IMR-90 (cell line): ENCODE data around the gene PLA2G4A. TPM values are rescaled to one million over a fixed set of nuclear protein-coding genes. Genes with fewer than 3 reads are reported as not detected.

Experiments
- ATAC-seq: fragments of 200-7000 bp; cut with Tn5 transposase; 2 replicates; pipeline ENCODE4 v1.9.1; 2020; ENCODE audit warnings: low read depth, mild to moderate bottlenecking, moderate library complexity
- BruUV-seq: library from RNA; stranded (reverse); fragments of 400-500 nt; replicated peaks from 2 replicates; lab custom pipeline; 2021; lab: Mats Ljungman, UMichigan
- CTCF ChIA-PET: fragments of 300-600 bp; formaldehyde crosslinking; extraction: SDS; loops from one replicate; lab custom pipeline; 2021; ENCODE audit warnings: antibody characterized with exemption; lab: Yijun Ruan, JAX
- POLR2A ChIA-PET: fragments of 300-600 bp; sonication (Branson Sonifier 250); formaldehyde crosslinking; loops from one replicate; lab custom pipeline; 2022; ENCODE audit warnings: antibody characterized with exemption; ENCODE audit not compliant: unreplicated experiment; lab: Charles Lee
- DNase-seq: peaks from one replicate; pipeline ENCODE4 v3.0.0; 2013
- H2AFZ ChIP-seq: replicated peaks from 2 replicates; pipeline ENCODE3; 2013; ENCODE audit warnings: low read length, mild to moderate bottlenecking; ENCODE audit not compliant: poor library complexity
- H2AK5ac ChIP-seq: 2 replicates; pipeline ENCODE4 v1.6.1; 2013; ENCODE audit warnings: low read depth, low read length, inconsistent platforms
- H2AK9ac ChIP-seq: replicated peaks from 2 replicates; pipeline ENCODE3; 2013; ENCODE audit warnings: mild to moderate bottlenecking, low read depth, low read length, moderate library complexity; ENCODE audit not compliant: poor library complexity
- H2BK120ac ChIP-seq: 2 replicates; pipeline ENCODE4 v1.6.1; 2013; ENCODE audit warnings: low read depth, low read length, inconsistent platforms
- H2BK15ac ChIP-seq: 3 replicates; pipeline ENCODE4 v1.6.1; 2013; ENCODE audit warnings: low read depth, low read length, inconsistent platforms
- H2BK20ac ChIP-seq: 2 replicates; pipeline ENCODE4 v1.6.1; 2013; ENCODE audit warnings: low read depth, mild to moderate bottlenecking, inconsistent platforms, low read length, moderate library complexity
- H2BK5ac ChIP-seq: 2 replicates; pipeline ENCODE4 v1.6.1; 2013; ENCODE audit warnings: mild to moderate bottlenecking, low read depth, low read length, inconsistent platforms; ENCODE audit not compliant: poor library complexity, severe bottlenecking
- H3K14ac ChIP-seq: replicated peaks from 2 replicates; pipeline ENCODE4 v1.6.1; 2013; ENCODE audit warnings: low read depth, low read length, inconsistent platforms
- H3K18ac ChIP-seq: 2 replicates; pipeline ENCODE4 v1.6.1; 2013; ENCODE audit warnings: low read depth, low read length, control low read depth
- H3K23ac ChIP-seq: 2 replicates; pipeline ENCODE4 v1.6.1; 2013; ENCODE audit warnings: low read depth, low read length, inconsistent platforms
- H3K27ac ChIP-seq: 2 replicates; pipeline ENCODE4 v1.5.1; 2013; ENCODE audit warnings: mild to moderate bottlenecking, control low read depth, low read length; ENCODE audit not compliant: insufficient read depth
- H3K27me3 ChIP-seq: 2 replicates; pipeline ENCODE4 v1.6.1; 2013; ENCODE audit warnings: low read length; ENCODE audit not compliant: control insufficient read depth, insufficient read depth
- H3K36me3 ChIP-seq: 2 replicates; pipeline ENCODE4 v1.6.1; 2013; ENCODE audit warnings: low read length, mixed read lengths; ENCODE audit not compliant: control insufficient read depth, insufficient read depth
- H3K4ac ChIP-seq: 2 replicates; pipeline ENCODE4 v1.6.1; 2013; ENCODE audit warnings: low read depth, low read length, inconsistent platforms
- H3K4me1 ChIP-seq: 2 replicates; pipeline ENCODE4 v1.6.1; 2013; ENCODE audit warnings: low read length, mixed read lengths; ENCODE audit not compliant: control insufficient read depth, insufficient read depth
- H3K4me2 ChIP-seq: 2 replicates; pipeline ENCODE4 v1.6.1; 2013; ENCODE audit warnings: low read depth, mild to moderate bottlenecking, control low read depth, low read length, moderate library complexity
- H3K4me3 ChIP-seq: 2 replicates; pipeline ENCODE4 v1.5.1; 2013; ENCODE audit warnings: low read depth, mild to moderate bottlenecking, control low read depth, low read length, moderate library complexity; ENCODE audit not compliant: insufficient read depth
- H3K56ac ChIP-seq: 2 replicates; pipeline ENCODE4 v1.6.1; 2013; ENCODE audit warnings: low read length, inconsistent platforms; ENCODE audit not compliant: insufficient read depth; ENCODE audit errors: extremely low read depth
- H3K79me1 ChIP-seq, 2 experiments: 2 replicates each; pipeline ENCODE4 v1.6.1; 2013; ENCODE audit warnings: low read length in 2 of 2, inconsistent platforms in 1 of 2, low read depth in 1 of 2
- H3K9ac ChIP-seq: 2 replicates; pipeline ENCODE4 v1.6.1; 2013; ENCODE audit warnings: low read depth, low read length, control low read depth
- H3K9me1 ChIP-seq: 2 replicates; pipeline ENCODE4 v1.6.1; 2013; ENCODE audit warnings: low read length, inconsistent platforms; ENCODE audit not compliant: insufficient read depth
- H3K9me3 ChIP-seq: 2 replicates; pipeline ENCODE4 v1.6.1; 2013; ENCODE audit warnings: low read length; ENCODE audit not compliant: control insufficient read depth, insufficient read depth
- H4K20me1 ChIP-seq: 2 replicates; pipeline ENCODE4 v1.6.1; 2013; ENCODE audit warnings: low read length, inconsistent platforms; ENCODE audit not compliant: insufficient read depth
- H4K5ac ChIP-seq: 2 replicates; pipeline ENCODE4 v1.6.1; 2013; ENCODE audit warnings: mild to moderate bottlenecking, low read depth, low read length, control low read depth
- H4K8ac ChIP-seq, 2 experiments: 2 replicates each; pipeline ENCODE4 v1.6.1; 2013; ENCODE audit warnings: low read depth in 2 of 2, low read length in 2 of 2, control low read depth in 1 of 2, inconsistent platforms in 1 of 2
- H4K91ac ChIP-seq: 2 replicates; pipeline ENCODE4 v1.6.1; 2013; ENCODE audit warnings: low read depth, low read length, inconsistent platforms; ENCODE audit not compliant: insufficient read depth
- CHD1 ChIP-seq: IDR thresholded peaks from 2 replicates; pipeline ENCODE4 v1.6.1; 2012; ENCODE audit warnings: low read depth, low read length, improper control_type of control experiment
- MXI1 ChIP-seq: IDR thresholded peaks from 2 replicates; pipeline ENCODE4 v1.6.1; 2012; ENCODE audit warnings: low read depth, mild to moderate bottlenecking, low read length, moderate library complexity, borderline replicate concordance
- RCOR1 ChIP-seq: IDR thresholded peaks from 2 replicates; pipeline ENCODE4 v1.6.1; 2012; ENCODE audit warnings: mild to moderate bottlenecking, low read length, improper control_type of control experiment; ENCODE audit not compliant: insufficient replicate concordance
- USF2 ChIP-seq: fragments of 150-350 bp; IDR thresholded peaks from 2 replicates; pipeline ENCODE4 v1.6.1; 2017; ENCODE audit warnings: mild to moderate bottlenecking, antibody characterized with exemption, low read length, low read depth
- WGBS, 2 experiments: methylation state at CpG; one replicate each; pipeline versions ENCODE4 v1.1.5 to v1.1.7; 2013; ENCODE audit warnings: missing lambda C conversion rate in 2 of 2; ENCODE audit not compliant: insufficient read length in 1 of 2; ENCODE audit errors: extremely low coverage in 2 of 2; 5-methylcytosine and 5-hydroxymethylcytosine counted together
- dilution Hi-C: fragments of 300-500 bp; cut with HindIII; formaldehyde crosslinking; loops from one replicate; pipeline ENCODE4 v1.14.3; 2018; ENCODE audit warnings: low sequenced_read_pairs; ENCODE audit not compliant: unreplicated experiment
- in situ Hi-C: fragments of 300-500 bp; cut with MboI; formaldehyde crosslinking; loops from 3 replicates; pipeline ENCODE4 v1.14.3; 2019; ENCODE audit warnings: low sequenced_read_pairs, inconsistent platforms, mixed read lengths
- intact Hi-C: fragments of 100-400 bp; cut with micrococcal nuclease; formaldehyde crosslinking; loops from 2 replicates; pipeline ENCODE4 v1.10.0; 2022
- polyA plus RNA-seq, 3 experiments: library from polyadenylated mRNA; depleted of rRNA; stranded (reverse); fragments of >200 nt; gene quantifications; 2 replicates each; pipeline ENCODE4 v1.2.3, GENCODE V29; 2012; ENCODE audit warnings: low replicate concordance in 1 of 3
- total RNA-seq: library from RNA; depleted of rRNA; stranded (reverse); fragments of >200 nt; gene quantifications from 2 replicates; pipeline ENCODE4 v1.2.3, GENCODE V29; 2012

PLA2G4A gene
- total and polyA plus RNA-seq, 2 of the 4 experiments (the other 2 are of a cell fraction), result 1.6 to 3.8 TPM

GRCh38 chr1:186781730-186782129 lies 47.0 kb upstream of the PLA2G4A start:
- H3K14ac ChIP-seq, result no peak overlapping the region
- WGBS, 2 experiments, result 85% methylated on average over 2 of the region's 6 CpGs; no CpG with 5 or more reads in 1 of the 2 experiments
- no peak overlapping the region for H3K4ac ChIP-seq
- H4K91ac ChIP-seq, result no peak overlapping the region
- H3K9me3 ChIP-seq, result no peaks in the 10 kb centered on the region
- POLR2A ChIA-PET, result no interaction called here
- H3K23ac ChIP-seq, result no peak overlapping the region
- ATAC-seq, result no peak
- H3K36me3 ChIP-seq, result no peaks in the 10 kb centered on the region
- H3K9me1 ChIP-seq, result 0 out of 2 replicates have a peak, but pooled peaks cover 3% of the 10 kb centered on the region
- in situ Hi-C loops (no loop called here), intact Hi-C loops (no loop called here), dilution Hi-C loops (no loop called here)
- CTCF ChIA-PET, result no interaction called here
- no peak overlapping the region for H3K27ac ChIP-seq
- no peaks in the 10 kb centered on the region; the same call in 1 of the 2 replicates for H3K27me3 ChIP-seq
- no peak overlapping the region for H3K4me2 ChIP-seq
- H3K79me1 ChIP-seq, result no peaks in the 10 kb centered on the region
- no TSS peak for BruUV-seq
- H4K20me1 ChIP-seq, result no peaks in the 10 kb centered on the region
- no peak overlapping the region for H3K18ac ChIP-seq
- no peak overlapping the region for H2AK9ac ChIP-seq
- no peak overlapping the region for H2BK20ac ChIP-seq
- H2BK5ac ChIP-seq, result no peak overlapping the region
- H2AFZ ChIP-seq, result no peak overlapping the region
- no peak overlapping the region for H3K4me3 ChIP-seq
- no peak overlapping the region for H3K56ac ChIP-seq
- H2BK120ac ChIP-seq, result no peak overlapping the region
- no peak overlapping the region for H4K5ac ChIP-seq
- no peak for TF ChIP-seq RCOR1
- no peak for TF ChIP-seq CHD1
- TF ChIP-seq MXI1, result no peak
- TF ChIP-seq USF2, result no peak
- DNase-seq, result no peak
- no peak overlapping the region for H2BK15ac ChIP-seq
- H3K9ac ChIP-seq, result no peak overlapping the region
- no peak overlapping the region for H2AK5ac ChIP-seq
- H4K8ac ChIP-seq, result no peak overlapping the region
- no peaks in the 10 kb centered on the region for H3K4me1 ChIP-seq
